Left lung (tissue), 10 donors: ENCODE measurements around the gene CGB8. TPM values are rescaled to one million over a fixed set of nuclear protein-coding genes. Genes with fewer than 3 reads are reported as not detected.
A peak's percentile ranks its signal among the peaks of the same experiment; 100 is the strongest.

Experiments
- ATAC-seq: fragments of 200-7000 bp; cut with Tn5 transposase; one replicate; pipeline ENCODE4 v1.9.1; 2020; ENCODE audit warnings: moderate library complexity
- DNase-seq, 4 donors: peaks; one replicate each; pipeline ENCODE4 v3.0.0-alpha.2; 2013 to 2020
- H3K27ac ChIP-seq, 2 donors: fragments of 200-600 bp; sonication (generic) in 1 of 2; one replicate each; pipeline versions ENCODE4 v1.5.0 to v1.8.0; 2020 to 2021
- H3K27me3 ChIP-seq, 2 donors: fragments of 200-600 bp; sonication (generic) in 1 of 2; one replicate each; pipeline versions ENCODE4 v1.5.0 to v1.8.0; 2020 to 2021
- H3K36me3 ChIP-seq, 2 donors: fragments of 200-600 bp; sonication (generic) in 1 of 2; one replicate each; pipeline versions ENCODE4 v1.5.0 to v1.8.0; 2020 to 2021
- H3K4me1 ChIP-seq, 2 donors: fragments of 200-600 bp; one replicate each; pipeline ENCODE4 v1.8.0; 2021
- H3K4me3 ChIP-seq, 2 donors: fragments of 200-600 bp; sonication (generic) in 1 of 2; one replicate each; pipeline versions ENCODE4 v1.5.0 to v1.8.0; 2020 to 2021; ENCODE audit warnings: mild to moderate bottlenecking in 1 of 2
- H3K9me3 ChIP-seq, 2 donors: fragments of 200-600 bp; sonication (generic) in 1 of 2; one replicate each; pipeline versions ENCODE4 v1.5.0 to v1.8.0; 2020 to 2021
- CTCF ChIP-seq, 2 donors: fragments of 200-600 bp; sonication (generic) in 1 of 2; IDR thresholded peaks; one replicate each; pipeline versions ENCODE4 v1.5.0 to v1.8.0; 2021; ENCODE audit warnings: antibody characterized with exemption in 2 of 2
- intact Hi-C, 2 donors: fragments of 100-400 bp; cut with DNase I; formaldehyde crosslinking; loops; one replicate each; pipeline versions ENCODE4 v1.11.2 to v1.14.2; 2022
- polyA plus RNA-seq, 6 donors: library from polyadenylated mRNA; unstranded; fragments of 120-200 nt; gene quantifications; one replicate each; pipeline ENCODE4 v1.2.1, GENCODE V29; 2013; ENCODE audit not compliant: insufficient read length in 6 of 6
- total RNA-seq, 2 donors: library from RNA; stranded (reverse); fragmentation: NEBNext Ultra II Directional; extraction: Animal tissue kit (Norgen Biotek cat#: 25700); gene quantifications; one replicate each; pipeline ENCODE4 v1.2.1, GENCODE V29; 2021
- donor health status: DM: no; HTN: yes; CAD: no.
- donor health status: DM: no; HTN: no; CAD: no.

Gene CGB8
- total and polyA plus RNA-seq, 8 donors = 0.89 TPM; not detected in 7

DNA sequence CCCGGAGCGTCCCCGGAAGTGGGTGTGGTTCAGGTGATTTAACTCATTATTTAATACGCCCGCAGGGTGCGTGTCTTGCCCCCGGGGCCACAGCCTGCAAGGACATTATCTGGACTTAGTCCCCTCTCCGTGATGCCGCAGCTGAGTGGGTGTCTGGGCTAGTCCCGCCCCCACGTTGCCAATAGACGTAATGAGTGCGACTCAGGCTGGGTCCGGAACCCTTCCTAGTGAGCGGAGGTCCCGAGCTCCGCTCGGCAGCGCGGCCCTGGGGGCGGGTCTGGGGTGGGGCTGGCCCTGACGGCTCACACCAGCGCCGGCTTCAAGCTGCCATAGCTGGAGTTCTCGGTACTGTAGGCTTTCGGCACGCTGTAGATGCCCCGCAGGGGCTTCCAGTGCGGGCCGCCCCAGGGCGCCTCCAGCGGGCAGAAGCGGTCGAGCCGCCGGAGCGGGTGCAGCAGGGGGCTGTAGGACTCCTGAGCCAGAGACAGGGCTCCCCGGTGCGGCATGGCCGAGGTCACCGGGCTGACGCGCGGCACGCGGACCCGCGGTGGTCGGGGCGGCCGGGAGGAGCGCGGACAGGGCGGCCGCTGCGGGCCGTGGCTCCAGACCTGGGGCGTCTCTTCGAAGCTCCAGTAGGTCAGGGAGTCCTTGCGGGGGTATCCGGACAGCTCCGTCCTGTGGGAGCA, 31.1 kb downstream of the CGB8 start:
- Histone ChIP-seq H3K9me3 (no peaks in the 10 kb centered on the region), H3K27ac (no peak overlapping the region), H3K36me3 (peaks cover 0 to 34% of the 10 kb centered on the region in 2 donors), H3K4me3 (peak overlapping the region; percentile 25 to 43), H3K27me3 (peaks cover 0 to 43% of the 10 kb centered on the region in 2 donors), H3K4me1 (peaks cover 11 to 23% of the 10 kb centered on the region in 2 donors)
- peak; percentile 35 to 50 for TF ChIP-seq CTCF (IDR thresholded peaks at IDR 0.05)
- peak in 3 of 4 donors; percentile 41 to 85 (median 52) for DNase-seq
- intact Hi-C loops = no loop called here
- peak; percentile 61 for ATAC-seq

- peaks cover 11 to 23% of the 10 kb centered on the region in 2 donors for H3K4me1 ChIP-seq
- no peak within 1 kb of the TSS for H3K27ac ChIP-seq
- TF ChIP-seq CTCF (IDR thresholded peaks at IDR 0.05) = no peak
- H3K9me3 ChIP-seq = no peaks in the 10 kb centered on the region
- H3K4me3 ChIP-seq = peak within 1 kb of the TSS; percentile 25 to 43
- DNase-seq (no peak), ATAC-seq (no peak)
- H3K36me3 ChIP-seq = peaks cover 0 to 38% of the 10 kb centered on the region in 2 donors
- intact Hi-C loops = no loop called here
- peaks cover 0 to 43% of the 10 kb centered on the region in 2 donors for H3K27me3 ChIP-seq
Measured at GRCh38 chr19:49017041-49017665, 31.8 kb downstream of the CGB8 start, which contains the start of gene LHB. Gene LHB (minus strand): TSS chr19:49017091. CDS start chr19:49017081, 10 bp downstream.

DNA sequence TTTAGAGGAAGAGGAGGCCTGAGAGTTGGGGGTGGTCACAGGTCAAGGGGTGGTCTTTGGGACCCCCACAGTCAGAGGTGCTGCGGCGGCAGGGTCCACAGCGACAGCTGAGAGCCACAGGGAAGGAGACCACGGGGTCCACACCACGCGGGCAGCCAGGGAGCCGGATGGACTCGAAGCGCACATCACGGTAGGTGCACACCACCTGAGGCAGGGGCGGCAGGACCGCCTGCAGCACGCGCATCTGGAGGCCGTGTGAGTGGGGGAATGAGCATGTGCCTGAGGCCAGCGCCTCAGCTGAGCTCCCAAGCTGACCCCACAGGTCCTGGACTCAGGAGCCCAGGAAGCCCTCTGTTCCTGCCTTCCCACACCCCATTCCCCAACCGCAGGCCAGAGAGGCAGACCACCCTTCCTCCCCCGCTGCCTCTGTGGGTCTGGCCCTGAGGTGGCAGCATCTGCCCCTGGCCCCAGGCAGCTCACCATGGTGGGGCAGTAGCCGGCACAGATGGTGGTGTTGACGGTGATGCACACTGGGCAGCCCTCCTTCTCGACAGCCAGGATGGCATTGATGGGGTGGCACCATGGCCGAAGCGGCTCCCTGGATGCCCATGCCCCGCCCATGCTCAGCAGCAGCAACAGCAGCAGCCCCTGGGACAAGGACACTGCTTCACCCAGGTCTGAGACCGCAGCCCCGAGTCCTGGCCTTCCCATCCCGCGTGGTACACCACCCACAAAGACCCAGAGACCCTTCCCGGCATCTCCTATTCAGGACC, 32.7 kb downstream of the CGB8 start:
- H3K4me3 ChIP-seq = no peak overlapping the region
- H3K36me3 ChIP-seq = peaks cover 0 to 47% of the 10 kb centered on the region in 2 donors
- intact Hi-C loops = no loop called here
- ATAC-seq (no peak), DNase-seq (no peak)
- H3K27ac ChIP-seq = no peak overlapping the region
- peaks cover 0 to 42% of the 10 kb centered on the region in 2 donors for H3K27me3 ChIP-seq
- TF ChIP-seq CTCF (IDR thresholded peaks at IDR 0.05) = no peak
- H3K4me1 ChIP-seq = peaks cover 11 to 23% of the 10 kb centered on the region in 2 donors
- no peaks in the 10 kb centered on the region for H3K9me3 ChIP-seq

DNA sequence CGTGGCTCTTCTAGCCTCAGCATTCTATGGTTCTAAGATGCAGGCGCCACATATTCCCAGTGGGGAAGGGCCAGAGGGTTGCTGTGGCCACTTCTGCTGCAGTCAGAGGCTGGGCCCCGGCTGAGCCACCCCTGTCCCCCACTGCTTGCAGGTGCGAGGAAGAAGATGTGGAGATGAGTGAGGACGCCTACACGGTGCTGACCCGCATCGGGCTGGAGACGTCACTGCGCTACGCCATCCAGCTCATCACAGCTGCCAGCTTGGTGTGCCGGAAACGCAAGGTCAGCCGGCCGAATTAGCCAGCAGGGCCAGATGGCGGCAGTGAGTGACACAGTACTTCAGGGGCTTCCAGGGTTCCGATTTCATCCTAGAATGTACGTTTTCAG, 34.0 kb downstream of the CGB8 start:
- H3K9me3 ChIP-seq = no peaks in the 10 kb centered on the region
- no peak overlapping the region for H3K27ac ChIP-seq
- ATAC-seq (no peak), DNase-seq (no peak)
- no peak for TF ChIP-seq CTCF (IDR thresholded peaks at IDR 0.05)
- peaks cover 11 to 23% of the 10 kb centered on the region in 2 donors for H3K4me1 ChIP-seq
- H3K4me3 ChIP-seq = no peak overlapping the region
- peaks cover 0 to 28% of the 10 kb centered on the region in 2 donors for H3K27me3 ChIP-seq
- intact Hi-C loops = no loop called here
- H3K36me3 ChIP-seq = peaks cover 0 to 61% of the 10 kb centered on the region in 2 donors
